Stimulated activated CD4-positive, alpha-beta T cell treated with anti-CD3 and anti-CD28 coated beads, Interleukin-15, amount 100 ng/mL, for 48 hours (primary cell): ENCODE results near the gene PLEKHA7.
"Not testable (repeated sequence)": the region's sequence is repeated elsewhere in the genome, so short reads cannot be mapped to it uniquely, and the experiment has no call there.

Source experiments
- DNase-seq, 2 donors: peaks; one replicate each; pipeline ENCODE4 v3.0.0-alpha.2; 2020; ENCODE audit warnings: low read depth in 2 of 2

PLEKHA7 gene, protein sequence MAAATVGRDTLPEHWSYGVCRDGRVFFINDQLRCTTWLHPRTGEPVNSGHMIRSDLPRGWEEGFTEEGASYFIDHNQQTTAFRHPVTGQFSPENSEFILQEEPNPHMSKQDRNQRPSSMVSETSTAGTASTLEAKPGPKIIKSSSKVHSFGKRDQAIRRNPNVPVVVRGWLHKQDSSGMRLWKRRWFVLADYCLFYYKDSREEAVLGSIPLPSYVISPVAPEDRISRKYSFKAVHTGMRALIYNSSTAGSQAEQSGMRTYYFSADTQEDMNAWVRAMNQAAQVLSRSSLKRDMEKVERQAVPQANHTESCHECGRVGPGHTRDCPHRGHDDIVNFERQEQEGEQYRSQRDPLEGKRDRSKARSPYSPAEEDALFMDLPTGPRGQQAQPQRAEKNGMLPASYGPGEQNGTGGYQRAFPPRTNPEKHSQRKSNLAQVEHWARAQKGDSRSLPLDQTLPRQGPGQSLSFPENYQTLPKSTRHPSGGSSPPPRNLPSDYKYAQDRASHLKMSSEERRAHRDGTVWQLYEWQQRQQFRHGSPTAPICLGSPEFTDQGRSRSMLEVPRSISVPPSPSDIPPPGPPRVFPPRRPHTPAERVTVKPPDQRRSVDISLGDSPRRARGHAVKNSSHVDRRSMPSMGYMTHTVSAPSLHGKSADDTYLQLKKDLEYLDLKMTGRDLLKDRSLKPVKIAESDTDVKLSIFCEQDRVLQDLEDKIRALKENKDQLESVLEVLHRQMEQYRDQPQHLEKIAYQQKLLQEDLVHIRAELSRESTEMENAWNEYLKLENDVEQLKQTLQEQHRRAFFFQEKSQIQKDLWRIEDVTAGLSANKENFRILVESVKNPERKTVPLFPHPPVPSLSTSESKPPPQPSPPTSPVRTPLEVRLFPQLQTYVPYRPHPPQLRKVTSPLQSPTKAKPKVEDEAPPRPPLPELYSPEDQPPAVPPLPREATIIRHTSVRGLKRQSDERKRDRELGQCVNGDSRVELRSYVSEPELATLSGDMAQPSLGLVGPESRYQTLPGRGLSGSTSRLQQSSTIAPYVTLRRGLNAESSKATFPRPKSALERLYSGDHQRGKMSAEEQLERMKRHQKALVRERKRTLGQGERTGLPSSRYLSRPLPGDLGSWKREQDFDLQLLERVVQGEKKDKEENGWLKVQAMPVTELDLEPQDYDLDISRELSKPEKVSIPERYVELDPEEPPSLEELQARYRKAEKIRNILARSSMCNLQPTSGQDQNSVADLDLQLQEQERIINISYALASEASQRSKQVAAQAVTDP

DNA sequence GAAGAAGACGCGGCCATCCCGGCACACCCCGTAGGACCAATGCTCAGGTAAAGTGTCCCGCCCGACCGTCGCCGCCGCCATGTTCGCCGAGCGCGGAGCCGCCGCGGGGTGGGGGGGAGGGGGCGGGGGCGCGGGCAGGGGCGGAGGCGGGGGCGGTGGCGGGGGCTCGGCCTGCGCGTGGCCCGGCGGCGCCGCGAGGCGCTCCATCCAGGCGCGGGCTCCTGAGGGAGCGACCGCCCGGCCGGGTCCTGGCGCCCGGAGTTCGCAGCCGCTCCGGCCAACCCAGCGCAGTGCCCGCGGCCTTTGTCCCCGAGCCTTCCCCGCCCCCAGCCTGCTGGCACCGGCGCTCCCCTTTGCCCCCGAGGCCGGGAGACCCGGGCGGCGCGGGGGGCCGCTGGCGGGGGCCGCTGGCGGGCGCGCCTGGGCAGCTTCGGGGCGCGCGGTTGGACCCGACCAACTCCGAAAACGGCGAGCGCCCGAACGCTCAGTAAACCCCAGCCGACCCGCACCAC, at the start of gene PLEKHA7:
Gene PLEKHA7 (minus strand): TSS at position 94 of the 512 bp plus-strand sequence. CDS start 13 bp downstream, at position 81.
- DNase-seq = no peak

DNA sequence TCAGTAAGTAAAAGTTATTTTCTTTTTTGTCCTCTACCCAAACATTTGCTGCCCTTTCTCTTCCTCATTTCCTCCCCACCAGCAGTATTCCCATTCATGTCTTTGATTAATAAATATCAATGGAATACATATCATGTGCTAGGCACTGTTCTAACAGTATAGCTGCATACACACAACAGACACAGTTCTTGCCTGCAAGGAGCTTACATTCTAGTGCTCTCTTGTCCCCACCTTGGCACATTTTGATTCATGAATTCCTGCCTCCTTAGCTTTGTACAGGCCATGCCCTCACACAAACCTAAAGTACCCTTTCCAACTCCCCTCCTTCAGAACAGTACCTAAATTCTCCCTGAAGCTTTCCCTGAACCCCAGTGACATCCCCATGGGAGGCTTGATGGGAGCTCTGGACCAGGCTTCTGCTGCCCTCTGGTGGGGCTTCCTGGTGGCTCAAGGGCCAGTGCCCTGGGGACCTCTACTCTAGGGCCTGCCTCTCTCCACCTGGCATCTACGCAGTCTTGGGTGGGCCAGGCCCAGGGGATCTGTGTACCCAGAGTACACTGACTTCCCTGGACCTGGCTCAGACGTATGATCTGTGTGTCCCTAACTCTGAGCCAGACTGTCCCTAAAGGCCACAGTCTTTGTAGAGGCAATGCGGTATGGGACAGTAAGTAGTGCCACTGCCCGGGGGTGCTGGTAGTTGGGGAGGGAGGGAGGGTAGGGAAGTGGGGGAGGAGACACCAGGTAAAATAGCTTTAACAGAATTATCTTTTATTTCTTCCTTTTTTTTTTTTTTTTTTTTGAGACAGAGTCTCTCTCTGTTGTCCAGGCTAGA, 49.2 kb upstream of the PLEKHA7 start:
- DNase-seq = peak in 1 of 2 donors; percentile 56

DNA sequence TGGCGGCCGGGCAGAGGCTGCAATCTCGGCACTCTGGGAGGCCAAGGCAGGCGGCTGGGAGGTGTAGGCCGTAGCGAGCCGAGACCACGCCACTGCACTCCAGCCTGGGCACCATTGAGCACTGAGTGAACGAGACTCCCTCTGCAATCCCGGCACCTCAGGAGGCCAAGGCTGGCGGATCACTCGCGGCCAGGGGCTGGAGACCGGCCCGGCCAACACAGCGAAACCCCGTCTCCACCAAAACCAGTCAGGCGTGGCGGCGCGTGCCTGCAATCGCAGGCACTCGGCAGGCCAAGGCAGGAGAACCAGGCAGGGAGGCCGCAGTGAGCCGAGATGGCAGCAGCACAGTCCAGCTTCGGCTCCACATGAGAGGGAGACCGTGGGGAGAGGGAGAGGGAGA, 36.9 kb upstream of the PLEKHA7 start:
- not testable (repeated sequence) for DNase-seq

DNA sequence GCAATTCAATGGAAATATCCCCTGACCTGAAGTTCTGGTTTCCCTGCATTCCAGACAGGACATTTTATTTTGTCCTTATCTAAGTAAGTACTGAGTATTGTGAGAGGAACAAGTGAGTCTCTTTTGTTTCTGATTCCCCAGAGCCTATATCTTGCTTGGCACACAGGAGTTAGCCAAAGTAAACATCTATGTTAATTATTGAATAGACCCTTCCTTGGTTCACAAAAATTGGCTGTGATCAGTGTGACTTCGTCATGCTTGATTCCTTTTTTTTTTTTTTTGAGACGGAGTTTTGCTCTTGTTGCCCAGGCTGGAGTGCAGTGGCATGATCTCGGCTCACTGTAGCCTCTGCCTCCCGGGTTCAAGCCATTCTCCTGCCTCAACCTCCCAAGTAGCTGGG, 34.3 kb upstream of the PLEKHA7 start:
- not testable (repeated sequence) for DNase-seq

DNA sequence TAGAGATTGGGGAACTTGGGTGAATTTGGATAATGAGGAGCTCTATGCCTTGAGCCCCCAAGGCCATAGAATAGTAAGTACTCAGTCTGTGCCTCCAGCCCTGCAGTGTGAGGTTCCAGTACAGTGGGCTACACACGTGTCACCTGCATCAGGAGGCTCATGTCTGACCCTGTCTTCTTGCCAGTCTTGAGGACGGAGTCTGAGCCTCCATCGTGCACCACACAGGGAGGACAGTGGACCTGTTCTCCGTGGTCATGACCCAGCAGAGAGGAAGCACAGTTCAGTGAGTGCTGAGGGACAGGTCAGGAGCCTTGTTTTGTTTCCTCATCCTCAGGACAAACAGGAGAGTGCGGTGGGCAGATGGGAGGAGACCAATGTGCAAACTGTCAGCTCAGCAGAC, 32.5 kb upstream of the PLEKHA7 start:
- DNase-seq = no peak

DNA sequence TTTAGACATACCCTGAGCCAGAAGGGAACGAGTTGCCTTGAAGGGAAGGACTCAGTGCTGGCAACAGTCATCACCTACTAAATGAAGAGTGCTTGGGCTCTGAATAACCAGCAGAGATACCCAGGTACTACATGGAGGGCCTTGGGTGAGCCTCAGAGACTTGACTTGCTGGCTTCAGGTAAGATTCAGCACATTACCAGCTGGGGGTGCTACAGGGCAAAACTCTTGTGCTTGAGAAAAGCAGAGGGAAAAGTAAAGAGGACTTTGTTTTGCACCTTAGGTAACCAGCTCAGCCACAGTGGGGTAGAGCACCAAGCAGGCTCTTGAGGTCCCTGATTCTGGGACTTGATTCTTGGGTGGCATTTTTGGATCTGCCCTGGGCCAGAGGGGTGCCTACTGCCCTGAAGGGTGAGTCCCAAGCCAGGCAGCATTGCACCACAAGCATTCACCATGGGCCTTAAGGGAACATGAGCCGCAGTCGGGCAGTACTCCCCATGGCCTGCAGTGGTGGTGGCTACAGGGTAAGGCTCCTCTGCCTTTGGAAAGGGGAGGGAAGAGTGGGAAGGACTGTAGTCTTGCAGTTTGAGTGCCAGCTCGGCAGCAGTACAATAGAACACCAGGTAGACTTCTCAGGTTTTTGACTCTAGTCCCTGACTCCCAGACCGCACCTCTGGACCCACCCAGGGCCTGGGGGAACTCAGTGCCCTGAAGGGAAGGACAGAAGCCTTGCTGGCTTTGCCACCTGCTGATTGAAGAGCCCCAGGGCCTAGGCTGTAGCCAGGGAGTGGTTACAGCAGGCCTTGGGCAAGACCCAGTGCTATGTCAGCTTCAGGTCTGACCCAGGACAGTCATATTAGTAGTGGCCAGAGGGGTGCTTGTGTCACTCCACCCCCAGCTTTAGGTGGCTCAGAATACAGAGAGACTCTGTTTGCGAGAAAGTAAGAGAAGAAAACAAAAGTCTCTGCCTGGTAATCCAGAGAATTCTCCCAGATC, 22.7 kb upstream of the PLEKHA7 start:
- DNase-seq = no peak

DNA sequence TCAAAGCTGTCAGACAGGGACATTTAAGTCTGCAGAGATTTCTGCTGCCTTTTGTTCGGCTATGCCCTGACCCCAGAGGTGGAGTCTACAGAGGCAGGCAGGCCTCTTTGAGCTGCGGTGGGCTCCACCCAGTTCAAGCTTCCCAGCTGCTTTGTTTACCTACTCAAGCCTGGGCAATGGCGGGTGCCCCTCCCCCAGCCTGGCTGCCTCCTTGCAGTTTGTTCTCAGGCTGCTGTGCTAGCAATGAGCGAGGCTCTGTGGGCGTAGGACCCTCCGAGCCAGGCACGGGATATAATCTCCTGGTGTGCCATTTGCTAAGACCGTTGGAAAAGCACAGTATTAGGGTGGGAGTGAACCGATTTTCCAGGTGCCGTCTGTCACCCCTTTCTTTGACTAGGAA, 19.8 kb upstream of the PLEKHA7 start:
- DNase-seq = not testable (repeated sequence)

DNA sequence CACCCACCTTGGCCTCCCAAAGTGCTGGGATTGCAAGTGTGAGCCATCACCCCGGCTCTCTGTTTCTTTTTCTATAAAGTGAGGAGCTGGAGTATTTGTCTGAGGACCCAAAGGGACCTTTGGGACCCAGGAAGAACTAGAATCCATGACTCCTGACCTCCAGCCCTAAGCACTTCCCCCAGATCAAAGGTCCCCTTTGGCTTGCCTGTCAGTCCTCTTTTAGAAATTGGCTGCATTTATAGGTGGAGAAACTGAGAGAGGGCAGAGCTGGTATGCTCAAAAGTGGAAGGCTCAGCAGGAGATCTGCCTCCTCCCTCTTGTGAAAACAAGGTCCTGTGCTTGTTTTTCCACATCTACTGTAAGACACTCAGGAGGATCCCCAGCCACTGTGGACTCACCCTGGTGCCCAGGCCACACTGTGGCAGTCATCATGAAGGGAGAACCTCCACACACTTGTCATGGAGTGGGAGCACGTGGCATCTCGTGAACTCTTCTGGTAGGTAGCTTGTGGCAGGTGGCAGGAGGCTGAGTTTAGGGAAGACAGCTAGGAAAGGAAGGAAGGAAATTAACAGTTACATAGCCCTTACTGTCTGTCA, 12.4 kb upstream of the PLEKHA7 start:
- no peak for DNase-seq

DNA sequence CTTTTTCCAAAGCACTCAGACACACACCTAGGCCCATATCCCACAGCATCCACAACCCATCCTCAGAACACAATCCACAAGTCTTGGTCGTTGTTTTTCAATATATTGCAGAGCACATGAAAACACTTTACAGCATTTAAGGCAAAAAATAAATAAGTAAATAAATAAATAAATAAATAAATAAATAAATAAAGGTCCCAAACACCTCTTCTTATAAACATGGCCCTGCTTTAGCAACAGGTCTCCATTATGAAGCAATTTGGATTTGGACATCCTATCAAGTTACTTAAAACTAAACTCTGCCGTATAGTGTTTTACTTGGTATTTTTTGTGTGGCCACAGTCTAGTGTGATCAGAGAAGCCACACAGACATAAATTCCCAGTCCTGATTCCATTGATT, 10.7 kb upstream of the PLEKHA7 start:
- DNase-seq = no peak

DNA sequence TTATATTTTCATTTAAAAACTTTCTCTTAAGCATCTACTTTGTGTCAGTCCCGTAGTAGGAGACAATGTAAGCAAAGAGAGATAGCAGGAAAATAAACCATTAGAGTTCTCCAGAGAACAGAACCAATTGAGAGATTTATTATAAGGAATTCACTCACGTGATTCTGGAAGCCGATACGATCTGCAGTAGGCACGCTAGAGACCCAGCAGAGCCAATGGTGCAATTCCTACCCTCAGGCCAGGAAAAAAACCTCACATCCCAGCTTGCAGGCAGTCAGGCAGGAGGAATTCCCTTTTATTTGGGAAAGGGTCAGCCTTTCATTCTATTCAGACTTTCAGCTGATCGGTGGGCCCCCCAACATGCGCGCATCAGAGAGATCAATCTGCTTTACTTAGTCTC, 7.3 kb upstream of the PLEKHA7 start:
- no peak for DNase-seq

DNA sequence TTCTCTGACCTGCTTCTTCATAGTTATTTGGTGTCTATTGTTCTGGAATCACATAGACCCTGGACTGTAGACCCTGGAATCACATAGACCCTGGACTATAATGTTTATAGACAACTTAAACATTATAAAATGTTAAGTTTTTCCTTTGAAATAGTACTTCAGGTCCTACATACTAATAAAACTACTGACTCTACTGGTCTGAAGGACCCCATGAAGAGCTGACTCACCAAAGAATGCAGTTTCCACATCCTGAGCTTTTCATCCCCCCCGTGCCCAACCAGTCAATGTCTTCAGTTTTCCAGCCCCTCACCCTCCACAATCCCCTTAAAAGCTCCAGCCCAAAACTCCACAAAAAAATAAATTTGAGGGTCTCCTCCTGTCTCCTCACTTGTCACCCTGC, 6.6 kb upstream of the PLEKHA7 start:
- DNase-seq = no peak

DNA sequence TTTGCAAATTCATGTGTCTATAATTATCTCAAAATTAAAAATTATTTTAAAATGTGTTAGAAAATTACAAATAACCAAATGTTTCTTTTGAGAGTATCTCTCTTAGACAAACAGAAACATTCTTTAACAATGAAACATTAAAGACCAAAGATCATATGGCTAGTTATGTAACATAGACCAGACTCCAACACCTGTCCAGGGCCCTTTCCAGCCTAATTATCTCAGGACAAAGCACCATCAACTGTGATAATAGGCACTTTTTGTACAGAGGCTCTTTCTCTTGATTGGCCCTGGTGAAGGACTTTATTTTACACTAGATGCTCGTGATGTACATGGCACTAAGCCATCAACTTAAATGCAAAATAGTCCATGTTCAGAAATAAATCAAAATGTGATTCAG, 5.0 kb upstream of the PLEKHA7 start:
- DNase-seq = no peak

DNA sequence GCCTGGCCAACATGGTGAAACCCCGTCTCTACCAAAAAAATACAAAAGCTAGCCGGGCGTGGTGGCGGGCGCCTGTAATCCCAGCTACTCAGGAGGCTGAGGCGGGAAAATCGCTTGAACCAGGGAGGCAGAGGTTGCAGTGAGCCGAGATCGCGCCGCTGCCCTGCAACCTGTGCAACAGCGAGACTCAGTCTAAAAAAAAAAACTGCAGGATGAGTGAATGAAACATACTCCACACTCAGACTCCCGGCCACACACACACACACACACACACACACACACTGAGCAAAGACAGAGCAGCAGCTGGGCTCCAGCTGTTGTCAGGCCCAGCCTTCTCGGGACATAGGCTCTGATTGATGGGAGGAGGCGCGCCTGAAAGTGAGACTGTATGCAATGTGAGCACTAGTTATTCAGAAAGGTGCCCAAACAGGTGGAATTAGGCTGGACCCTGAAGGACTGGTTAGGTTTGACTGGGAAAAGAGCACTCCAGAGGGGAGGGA, 1.5 kb upstream of the PLEKHA7 start:
- no peak for DNase-seq

DNA sequence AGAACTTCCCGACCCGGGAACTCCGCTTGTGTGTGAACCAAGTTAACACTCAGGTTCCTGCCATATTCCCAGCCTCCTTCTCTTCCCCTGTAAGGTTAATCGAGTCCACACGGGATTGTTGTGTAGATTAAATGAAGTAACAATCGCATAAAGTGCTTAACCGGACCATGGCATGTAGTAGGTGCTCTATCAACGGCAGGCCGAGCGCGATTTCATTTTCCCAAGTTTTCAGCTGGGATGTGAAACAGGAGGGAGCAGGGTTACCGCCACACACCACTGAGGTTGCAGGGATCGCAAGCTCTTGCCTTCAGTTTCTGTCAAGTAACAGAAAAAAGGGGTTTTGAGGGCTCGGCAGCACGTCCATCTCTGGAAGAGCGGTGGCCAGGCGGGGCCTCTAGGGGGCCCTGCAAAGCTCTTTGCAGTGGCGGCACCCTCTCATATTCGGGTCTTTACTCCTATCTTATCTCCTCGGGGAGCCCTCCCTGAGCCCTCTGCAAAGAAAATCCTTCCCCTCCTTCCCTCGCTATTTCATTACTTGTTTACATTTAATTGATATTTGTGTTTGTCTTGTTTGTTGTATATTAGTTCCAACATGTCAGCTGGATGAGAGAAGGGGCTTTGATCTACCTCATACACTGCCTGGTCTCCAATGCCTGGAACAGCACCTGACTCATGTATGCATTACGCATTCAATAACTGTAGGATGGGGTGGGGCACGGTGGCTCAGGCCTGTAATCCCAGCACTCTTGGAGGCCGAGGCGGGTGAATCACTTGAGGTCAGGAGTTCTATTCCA, 816 bp upstream of the PLEKHA7 start:
- DNase-seq = no peak

DNA sequence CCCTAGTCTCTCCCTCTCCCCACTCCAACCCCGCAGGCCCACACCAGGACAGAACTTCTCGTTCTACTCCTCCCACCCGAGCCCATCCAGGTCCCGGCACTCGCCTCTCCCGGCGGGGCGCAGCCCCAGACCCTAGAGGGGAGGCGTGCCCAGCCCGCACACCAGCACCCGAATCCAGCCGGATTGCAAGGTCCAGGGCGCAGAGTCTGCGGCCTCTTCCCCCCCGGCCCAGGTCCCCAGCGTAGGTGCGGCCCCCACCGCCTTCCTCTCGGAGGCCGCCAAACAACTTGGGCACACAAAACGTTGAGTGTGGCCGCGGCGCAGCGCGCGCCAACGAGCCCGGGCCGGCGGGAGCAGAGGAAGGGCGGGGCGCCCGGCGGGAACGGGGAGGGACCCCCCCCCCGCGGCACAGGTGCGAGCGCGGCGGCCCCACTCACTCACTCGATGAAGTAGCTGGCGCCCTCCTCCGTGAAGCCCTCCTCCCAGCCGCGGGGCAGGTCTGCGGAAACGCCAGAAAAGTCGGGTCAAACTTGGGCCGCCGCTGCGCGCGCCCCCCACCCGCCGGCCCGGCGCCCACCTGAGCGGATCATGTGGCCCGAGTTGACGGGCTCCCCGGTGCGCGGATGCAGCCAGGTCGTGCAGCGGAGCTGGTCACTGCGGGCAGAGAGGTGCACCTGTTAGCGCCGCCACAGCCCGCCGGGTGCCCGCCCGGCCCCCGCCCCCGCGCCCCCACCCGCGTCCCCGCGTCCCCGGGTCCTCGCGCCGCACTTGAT, 480 bp downstream of the PLEKHA7 start:
- no peak for DNase-seq

DNA sequence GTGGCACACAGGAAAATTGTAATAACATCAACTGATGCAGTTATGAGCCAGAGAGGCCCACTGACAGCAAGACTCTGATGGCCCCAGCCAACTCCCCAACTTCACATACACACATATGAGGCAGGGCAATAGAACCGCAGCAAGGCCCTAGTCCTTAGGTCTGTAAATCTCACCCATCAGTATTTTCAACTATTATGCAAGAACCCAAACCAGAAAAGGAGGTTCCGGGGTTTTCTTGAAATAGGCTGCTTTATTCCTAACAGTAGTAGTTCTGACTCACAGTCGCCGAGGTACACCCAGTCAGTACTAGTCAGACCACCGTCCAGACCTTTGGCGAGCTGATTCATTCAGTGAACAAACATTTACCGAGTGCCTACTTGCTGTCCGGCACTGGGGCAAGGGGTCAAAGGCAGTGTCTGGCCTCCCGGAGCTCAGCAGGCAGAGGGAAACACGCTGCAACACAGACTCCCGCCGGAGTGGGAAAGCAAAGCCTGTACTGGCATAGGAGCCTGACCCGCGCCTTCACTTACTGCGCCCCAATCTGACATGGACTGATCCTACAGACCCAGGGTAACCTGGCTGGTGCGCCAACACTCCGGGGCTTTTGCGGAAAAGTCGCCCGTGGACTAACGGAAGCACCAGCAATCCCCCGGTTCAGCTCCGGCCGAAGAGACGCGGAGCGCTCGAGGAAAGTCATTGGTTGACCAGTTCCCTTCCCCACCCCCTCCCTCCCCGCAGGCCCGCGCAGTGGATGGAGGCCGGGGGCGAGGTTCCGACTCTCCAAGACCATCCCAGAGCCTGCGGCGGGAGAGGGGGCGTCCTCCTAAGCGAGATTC, 1.3 kb downstream of the PLEKHA7 start:
- no peak for DNase-seq

DNA sequence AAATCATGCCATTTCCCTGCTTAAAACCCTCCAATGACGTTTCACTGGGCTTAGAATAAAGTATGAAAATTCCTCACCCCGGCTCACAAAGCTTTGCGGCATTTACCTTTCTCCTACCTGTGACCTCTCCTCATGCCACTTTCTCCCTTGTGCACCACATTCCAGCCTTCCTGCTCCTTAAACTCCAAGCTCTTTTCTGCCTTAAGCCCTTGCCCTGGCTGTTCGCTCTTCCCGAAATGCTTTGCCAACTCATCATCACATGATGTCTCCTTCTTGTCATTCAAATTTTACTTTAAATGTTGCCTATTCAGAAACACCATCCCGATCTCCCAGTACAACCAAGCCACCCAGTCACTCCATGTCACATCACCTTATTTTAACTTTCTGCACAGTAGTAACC, 2.0 kb downstream of the PLEKHA7 start:
- DNase-seq = no peak
